NB4 (cell line): Measurements from ENCODE around the gene SFXN2.

Experiments
- CTCF ChIP-seq: IDR thresholded peaks from one replicate; pipeline ENCODE4 v1.5.1; 2012; ENCODE audit warnings: low read depth, low read length
- POLR2A ChIP-seq: IDR thresholded peaks from 2 replicates; pipeline ENCODE4 v1.6.1; 2011; ENCODE audit warnings: mild to moderate bottlenecking; ENCODE audit not compliant: insufficient read length; ENCODE audit errors: extremely low read depth

GRCh38 chr10:102712843-102713538, 1.4 kb upstream of the SFXN2 start:
- TF ChIP-seq POLR2A (no peak), CTCF (no peak)
